NCI-H1417 (cell line): ENCODE measurements around the gene TEX261.

Source experiments
- DNase-seq, 3 experiments: peaks; one replicate each; lab custom pipeline; 2025; lab: John Stamatoyannopoulos, UW

TEX261 gene

GRCh38 chr2:70959271-70959761 lies 35.4 kb downstream of the TEX261 start:
- DNase-seq, result no peak

- no peak for DNase-seq
Measured at GRCh38 chr2:70958759-70959158, 35.9 kb downstream of the TEX261 start.

- DNase-seq, result no peak
Measured at GRCh38 chr2:70957798-70958197, 36.9 kb downstream of the TEX261 start.

DNA sequence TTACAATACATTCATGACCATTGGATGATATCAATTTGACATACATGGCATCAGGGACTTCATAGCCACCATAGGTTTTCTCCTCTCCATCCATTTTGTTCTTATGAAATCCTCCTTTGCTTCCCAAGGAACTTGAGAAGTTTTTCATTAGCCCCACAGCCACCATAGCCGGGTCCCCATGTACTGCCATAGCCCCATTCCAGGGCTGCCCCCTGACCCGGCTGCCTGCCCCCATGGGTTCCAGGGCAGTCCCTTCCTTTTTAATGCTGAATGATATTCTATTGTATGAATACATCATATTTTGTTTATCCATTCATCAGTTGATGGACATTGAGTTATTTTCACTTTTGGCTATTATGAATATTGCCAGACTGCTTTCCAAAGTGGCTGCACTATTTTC lies 38.5 kb downstream of the TEX261 start:
- no peak for DNase-seq

- DNase-seq, result no peak
Measured at GRCh38 chr2:70954886-70955285, 39.8 kb downstream of the TEX261 start.

- DNase-seq, result no peak
Measured at GRCh38 chr2:70949086-70949485, 45.6 kb downstream of the TEX261 start.

GRCh38 chr2:70948337-70949003 lies 46.2 kb downstream of the TEX261 start:
- DNase-seq, result peak; percentile 38 to 86 (median 71)

DNA sequence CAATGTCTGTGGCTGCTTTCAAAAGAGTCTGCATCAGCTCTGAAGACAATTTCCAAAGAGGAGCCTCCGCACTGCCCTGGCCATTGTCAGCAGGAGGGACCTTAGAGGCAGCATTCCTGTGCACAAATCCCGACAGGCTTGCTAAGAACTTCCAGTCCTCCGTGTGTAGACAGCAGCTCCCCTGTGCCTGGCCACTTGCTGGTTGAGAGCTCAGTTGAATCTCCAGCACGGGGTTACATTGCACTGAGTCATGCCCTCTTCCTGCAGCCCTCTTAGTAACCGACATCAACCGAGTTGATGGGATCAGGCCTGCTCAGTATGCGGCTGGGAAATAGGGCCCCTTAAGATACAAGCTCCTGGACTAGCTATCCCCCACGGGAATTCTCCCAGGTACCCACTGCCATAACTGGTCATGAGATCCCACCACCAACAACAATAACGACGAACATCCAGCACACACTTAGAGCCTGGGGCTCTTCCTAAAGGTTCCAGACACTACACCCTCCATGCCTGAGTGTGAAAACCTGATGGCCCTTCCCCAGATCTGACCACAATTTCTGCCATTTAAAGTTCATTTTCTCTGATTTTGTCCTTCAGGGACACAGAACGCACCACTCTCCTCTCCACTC lies 47.0 kb downstream of the TEX261 start:
- no peak for DNase-seq

DNA sequence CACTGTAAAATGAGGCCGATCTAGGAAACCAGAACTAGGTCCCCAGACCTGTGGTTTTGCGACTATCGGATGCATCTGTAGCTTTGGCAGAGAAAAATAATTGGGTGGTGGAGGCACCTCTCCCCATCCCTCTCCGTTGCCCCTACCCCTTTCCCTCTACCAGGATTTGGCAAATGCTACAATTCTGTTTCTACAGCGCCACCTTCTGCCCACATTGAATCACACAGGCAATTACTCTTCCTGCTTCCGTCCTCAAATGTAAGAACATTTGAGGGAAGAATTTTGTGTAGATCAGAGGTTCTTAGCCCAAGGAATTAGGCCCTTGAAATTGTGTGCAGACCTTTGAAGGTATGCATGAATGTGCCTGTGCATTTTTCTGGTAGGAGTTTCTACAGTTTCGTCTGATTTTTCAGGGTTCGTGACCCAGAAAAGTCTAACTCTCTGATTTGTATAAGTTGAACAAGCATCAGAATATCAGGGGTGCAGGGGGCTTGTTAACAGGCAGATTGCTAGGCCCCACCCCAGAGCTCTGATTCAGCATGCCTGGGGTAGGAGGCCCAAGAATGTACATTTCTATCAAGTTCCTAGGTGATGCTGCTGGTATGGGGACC lies 47.7 kb downstream of the TEX261 start:
- DNase-seq, result peak; percentile 45 to 91 (median 76)

DNA sequence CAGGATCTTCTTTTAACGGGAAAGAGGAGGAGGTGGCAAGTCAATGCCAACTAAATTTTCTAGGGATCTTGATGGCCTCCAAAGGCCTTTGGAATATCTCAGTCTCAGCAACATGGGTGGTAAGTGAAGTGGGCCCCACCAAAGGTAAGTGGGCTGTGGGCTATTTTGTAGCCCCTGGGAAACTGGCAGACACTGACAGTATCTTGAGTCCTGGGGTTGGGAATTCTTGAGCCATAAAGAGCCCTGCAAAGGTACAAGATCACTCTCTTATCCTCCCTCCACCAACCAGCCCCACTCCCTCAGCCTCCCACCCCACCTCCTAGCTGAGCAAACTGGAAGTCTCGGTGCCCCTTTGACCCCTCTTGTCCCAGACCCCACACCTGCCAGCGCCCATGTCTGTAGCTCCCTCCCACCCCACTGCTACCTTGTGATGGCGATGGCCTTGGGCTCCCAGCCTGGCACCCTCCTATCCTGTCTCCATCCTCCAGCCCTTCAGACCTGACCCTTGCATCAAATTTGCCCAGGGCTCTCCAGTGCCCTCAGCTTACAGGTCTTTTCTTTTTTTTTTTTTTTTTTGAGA lies 50.5 kb downstream of the TEX261 start:
- DNase-seq, result no peak

DNA sequence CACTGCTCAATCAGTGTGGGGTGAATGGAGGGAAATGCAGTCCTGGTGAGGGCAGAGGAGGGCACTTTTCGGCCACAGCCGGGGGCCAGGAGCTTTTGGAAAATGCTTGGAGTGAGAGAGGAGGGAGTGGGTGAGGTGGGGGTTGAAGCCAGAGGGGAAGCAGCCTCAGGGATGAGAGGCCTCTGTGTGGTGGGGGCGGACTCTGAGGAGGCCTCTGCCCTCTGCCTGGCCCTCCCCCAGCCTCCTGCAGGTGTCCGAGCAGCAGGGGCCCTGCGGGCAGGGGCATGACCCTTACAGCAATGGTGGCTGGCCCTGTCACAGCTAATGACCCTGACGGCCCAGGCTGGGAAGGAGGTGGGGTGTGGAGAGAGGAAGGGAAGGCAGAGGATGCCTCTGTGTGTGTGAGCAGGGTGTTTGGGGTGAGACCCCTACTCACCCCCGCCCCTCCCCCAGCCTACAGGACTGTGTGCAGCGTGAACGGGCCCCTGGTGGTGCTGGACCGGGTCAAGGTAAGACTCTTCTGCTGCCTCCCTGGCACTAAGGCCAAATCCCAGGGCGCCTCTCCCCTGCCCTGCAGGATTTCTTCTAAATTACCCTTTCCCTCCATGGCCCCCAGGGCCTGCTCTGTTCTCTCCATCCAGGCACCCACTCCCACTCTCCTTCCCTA lies 51.3 kb downstream of the TEX261 start:
- DNase-seq, result peak in 1 of 3 experiments; percentile 49

GRCh38 chr2:70942396-70943204 lies 52.1 kb downstream of the TEX261 start:
- peak in 1 of 3 experiments; percentile 49 for DNase-seq

DNA sequence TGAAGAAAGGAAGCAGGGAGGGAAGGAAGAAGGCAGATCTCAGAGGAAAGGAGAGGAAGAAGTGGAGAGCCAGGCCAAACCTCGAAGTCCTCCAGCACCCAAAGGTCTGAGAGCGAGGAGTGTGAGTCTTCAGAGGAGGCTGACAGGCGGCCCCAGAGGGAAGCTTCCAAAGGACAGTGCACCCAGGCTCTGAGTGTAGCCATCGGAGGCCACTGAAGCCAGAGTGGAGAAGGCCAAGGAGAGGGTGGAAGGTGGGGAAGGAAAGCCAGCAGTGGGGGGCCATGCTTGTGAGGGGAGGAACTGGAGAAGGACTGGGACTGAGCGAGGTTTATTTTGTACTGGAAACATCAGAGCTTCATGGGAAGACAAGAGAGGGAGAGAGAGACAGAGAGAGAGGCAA lies 53.0 kb downstream of the TEX261 start:
- DNase-seq, result no peak

GRCh38 chr2:70941186-70941585 lies 53.5 kb downstream of the TEX261 start:
- no peak for DNase-seq

GRCh38 chr2:70939839-70940580 lies 54.7 kb downstream of the TEX261 start:
- no peak for DNase-seq

DNA sequence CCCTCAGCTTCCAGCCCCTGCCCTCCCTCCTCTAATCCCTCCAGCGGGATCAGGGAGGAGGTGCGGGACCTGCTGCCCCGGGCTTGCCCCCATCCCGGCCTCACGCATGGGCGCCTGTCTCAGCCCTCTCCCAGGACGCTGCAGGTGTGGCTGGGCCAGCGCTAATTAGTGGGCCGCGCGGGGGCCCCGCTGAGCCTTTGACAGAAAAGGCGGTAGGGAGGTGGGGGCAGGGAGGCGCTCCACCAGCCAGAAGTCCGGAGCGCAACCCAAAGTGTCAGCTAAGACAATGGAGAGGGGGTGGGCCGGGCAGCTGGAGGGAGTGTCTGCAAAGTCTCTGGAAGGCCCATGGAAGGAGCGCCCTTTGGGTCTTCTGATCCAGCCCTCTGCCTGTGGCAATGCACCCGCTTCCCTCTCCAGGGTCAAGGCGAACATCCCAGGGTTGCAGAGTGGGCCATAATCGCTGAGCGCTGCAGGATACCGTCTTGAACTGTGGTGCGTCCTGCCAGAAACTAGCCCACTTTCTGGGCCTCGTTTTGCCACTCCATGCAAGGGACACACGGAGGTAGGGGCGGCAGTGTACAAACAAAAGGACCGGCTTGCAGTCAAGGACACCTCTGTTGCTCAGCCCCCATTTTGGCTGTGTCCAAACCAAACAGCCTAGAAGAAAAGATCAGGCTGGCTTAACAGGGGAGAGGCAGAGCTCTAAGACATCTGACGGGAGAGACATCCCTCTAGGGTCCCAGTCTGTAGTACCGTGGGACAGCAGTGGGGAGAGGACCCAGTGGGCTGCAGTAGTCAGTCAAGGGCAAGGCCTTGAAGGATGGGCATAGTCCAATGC lies 55.5 kb downstream of the TEX261 start:
- peak in 2 of 3 experiments; percentile 23 to 38 for DNase-seq

GRCh38 chr2:70938586-70938950 lies 56.1 kb downstream of the TEX261 start:
- DNase-seq, result no peak

DNA sequence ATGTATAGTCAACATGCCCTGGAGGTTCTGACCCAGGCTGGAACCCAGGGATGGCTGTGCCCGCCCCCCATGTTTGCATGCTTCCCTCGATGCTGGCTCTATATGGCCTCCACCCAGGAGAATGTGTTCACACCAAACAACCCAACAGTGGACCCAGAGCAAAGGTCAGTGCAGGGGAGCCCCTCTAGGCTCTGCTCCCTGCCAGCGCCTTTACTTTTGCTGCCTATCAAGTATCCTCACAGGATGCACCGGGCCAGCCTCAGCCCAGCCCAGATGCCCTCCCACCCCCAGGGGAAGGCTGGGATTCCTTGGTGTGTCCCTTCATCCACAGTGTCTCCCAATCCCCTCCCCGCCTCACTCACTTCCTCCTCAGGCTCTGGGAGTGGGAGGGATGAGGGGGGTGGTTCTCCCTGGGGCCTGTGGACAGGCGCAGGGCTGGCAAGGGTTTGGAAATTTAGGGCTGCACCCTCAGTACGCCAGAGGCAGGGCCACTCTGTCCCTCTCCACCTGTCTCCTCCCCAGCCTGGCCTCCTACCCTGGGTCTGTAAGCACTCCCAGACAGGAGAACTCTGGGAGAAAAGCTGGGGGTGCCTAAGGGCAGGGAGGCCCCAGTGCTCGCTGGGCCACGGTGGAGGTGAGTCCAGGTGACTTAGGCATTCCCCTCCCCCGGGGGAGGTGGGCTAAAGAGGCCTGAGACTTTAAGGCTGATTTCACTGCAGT lies 56.6 kb downstream of the TEX261 start:
- no peak for DNase-seq
